SK-N-SH treated with all-trans-retinoic acid at 6 μM for 48 hours (cell line): ENCODE data around the gene NTN3.

ENCODE experiments used
- ATAC-seq: fragments of 200-7000 bp; cut with Tn5 transposase; 3 replicates; pipeline ENCODE4 v1.9.1; 2020; ENCODE audit warnings: mild to moderate bottlenecking, moderate library complexity
- ARNTL ChIP-seq: fragments of 450-650 bp; formaldehyde crosslinking; IDR thresholded peaks from 2 replicates; pipeline ENCODE4 v1.5.0; 2020; ENCODE audit warnings: low read depth, mild to moderate bottlenecking, moderate library complexity, borderline replicate concordance
- BACH2 ChIP-seq: fragments of 250-450 bp; sonication (Bioruptor Pico); IDR thresholded peaks from 2 replicates; pipeline ENCODE4 v1.9.0; 2021; ENCODE audit warnings: mild to moderate bottlenecking, borderline replicate concordance
- CSDC2 ChIP-seq: fragments of 250-450 bp; sonication (Bioruptor Pico); IDR thresholded peaks from 2 replicates; pipeline ENCODE4 v1.5.0; 2020; ENCODE audit warnings: mild to moderate bottlenecking, moderate library complexity
- ESRRG ChIP-seq: fragments of 250-450 bp; sonication (Bioruptor Pico); IDR thresholded peaks from 2 replicates; pipeline ENCODE4 v1.6.1; 2021; ENCODE audit warnings: mild to moderate bottlenecking
- GLIS3 ChIP-seq: fragments of 250-450 bp; sonication (Bioruptor Pico); IDR thresholded peaks from 2 replicates; pipeline ENCODE4 v1.5.0; 2020; ENCODE audit warnings: mild to moderate bottlenecking, moderate library complexity
- ISL1 ChIP-seq: fragments of 250-450 bp; sonication (Bioruptor Pico); IDR thresholded peaks from 2 replicates; pipeline ENCODE4 v2.1.2; 2022; ENCODE audit warnings: mild to moderate bottlenecking, moderate library complexity
- OSR1 ChIP-seq: fragments of 250-450 bp; sonication (Bioruptor Pico); IDR thresholded peaks from 2 replicates; pipeline ENCODE4 v1.8.0; 2022; ENCODE audit warnings: moderate library complexity, mild to moderate bottlenecking, inconsistent platforms
- PATZ1 ChIP-seq: fragments of 250-450 bp; sonication (Bioruptor Pico); IDR thresholded peaks from 2 replicates; pipeline ENCODE4 v1.8.0; 2020; ENCODE audit warnings: mild to moderate bottlenecking, moderate library complexity, borderline replicate concordance
- POU6F1 ChIP-seq: fragments of 250-450 bp; sonication (Bioruptor Pico); IDR thresholded peaks from 2 replicates; pipeline ENCODE4 v1.8.0; 2021; ENCODE audit warnings: low read depth, mild to moderate bottlenecking, moderate library complexity, borderline replicate concordance
- PPARA ChIP-seq: fragments of 250-450 bp; sonication (Bioruptor Pico); IDR thresholded peaks from 2 replicates; pipeline ENCODE4 v1.5.0; 2020; ENCODE audit warnings: mild to moderate bottlenecking, borderline replicate concordance
- RARB ChIP-seq: fragments of 250-450 bp; sonication (Bioruptor Pico); IDR thresholded peaks from 2 replicates; pipeline ENCODE4 v1.8.0; 2021; ENCODE audit warnings: mild to moderate bottlenecking, moderate library complexity
- TCF4 ChIP-seq: fragments of 250-450 bp; sonication (Bioruptor Pico); IDR thresholded peaks from 2 replicates; pipeline ENCODE4 v1.8.0; 2021; ENCODE audit warnings: mild to moderate bottlenecking, moderate library complexity, borderline replicate concordance
- TOX ChIP-seq: fragments of 250-450 bp; sonication (Bioruptor Pico); IDR thresholded peaks from 2 replicates; pipeline ENCODE4 v1.8.0; 2021; ENCODE audit warnings: mild to moderate bottlenecking, moderate library complexity, borderline replicate concordance
- TSHZ2 ChIP-seq: fragments of 250-450 bp; sonication (Bioruptor Pico); IDR thresholded peaks from 2 replicates; pipeline ENCODE4 v1.5.0; 2020; ENCODE audit warnings: mild to moderate bottlenecking, moderate library complexity
- ZC3H10 ChIP-seq: fragments of 250-450 bp; sonication (Bioruptor Pico); IDR thresholded peaks from 2 replicates; pipeline ENCODE4 v1.5.1; 2021; ENCODE audit warnings: mild to moderate bottlenecking, moderate library complexity
- ZFP3 ChIP-seq: fragments of 250-450 bp; sonication (Bioruptor Pico); IDR thresholded peaks from 2 replicates; pipeline ENCODE4 v1.5.0; 2020; ENCODE audit warnings: mild to moderate bottlenecking, moderate library complexity
- ZFP30 ChIP-seq: fragments of 450-650 bp; formaldehyde crosslinking; IDR thresholded peaks from 2 replicates; pipeline ENCODE4 v1.5.0; 2022; ENCODE audit warnings: mild to moderate bottlenecking, moderate library complexity
- ZNF565 ChIP-seq: fragments of 450-650 bp; formaldehyde crosslinking; conservative IDR thresholded peaks from 2 replicates; pipeline ENCODE4 v1.5.0; 2020; ENCODE audit warnings: low read depth, mild to moderate bottlenecking, moderate library complexity
- ZNF70 ChIP-seq: fragments of 450-650 bp; formaldehyde crosslinking; IDR thresholded peaks from 2 replicates; pipeline ENCODE4 v1.5.0; 2020; ENCODE audit warnings: mild to moderate bottlenecking, moderate library complexity
- TF ChIP-seq, protein P1 (sequence below): fragments of 250-450 bp; sonication (Bioruptor Pico); IDR thresholded peaks from 2 replicates; pipeline ENCODE4 v1.5.1; 2021; ENCODE audit warnings: mild to moderate bottlenecking, moderate library complexity

The NTN3 gene

GRCh38 chr16:2484898-2485508, 13.9 kb downstream of the NTN3 start (continued):
- TF ChIP-seq TSHZ2 (no peak), ZFP3 (no peak), CSDC2 (CRISPR knock-in tag) (no peak), ISL1 (CRISPR knock-in tag) (no peak), PATZ1 (no peak), PPARA (CRISPR knock-in tag) (no peak), ARNTL (no peak)

DNA sequence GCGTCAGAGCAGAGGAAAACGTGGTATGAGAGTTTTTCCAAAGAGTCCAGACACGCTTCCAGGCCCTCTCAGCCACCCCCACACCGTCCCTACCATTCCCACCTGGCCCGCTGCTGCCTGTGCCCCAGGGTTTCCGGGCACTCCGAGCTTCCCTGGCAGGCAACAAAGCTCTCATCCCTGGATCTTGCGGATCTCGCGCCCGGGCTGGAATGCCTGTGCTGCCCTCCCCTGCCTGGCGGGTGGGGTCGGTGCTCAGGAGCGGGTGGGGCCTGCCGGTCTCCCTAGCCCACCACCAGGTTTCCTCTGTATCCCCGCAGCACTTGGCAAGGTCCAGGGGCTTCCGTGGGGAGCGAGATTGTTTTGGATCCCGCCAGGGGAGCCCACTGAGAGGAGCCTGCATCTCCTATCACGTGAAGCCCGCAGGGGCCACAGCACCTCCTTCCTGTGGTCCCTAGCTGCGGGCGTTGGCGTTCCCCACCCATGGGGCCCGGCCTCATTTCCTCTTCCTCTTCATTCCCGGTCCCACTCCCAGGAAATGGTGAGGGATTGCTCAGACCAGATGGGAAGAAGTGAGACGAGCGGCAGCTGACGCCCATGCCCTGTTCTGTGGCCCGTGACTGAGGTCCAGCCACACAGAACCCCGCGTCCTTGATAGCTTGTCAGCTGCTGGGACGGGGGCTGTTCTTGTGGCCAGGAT, 14.9 kb downstream of the NTN3 start:
- TF ChIP-seq ISL1 (CRISPR knock-in tag): no peak
- no peak for TF ChIP-seq TCF4 (CRISPR knock-in tag)
- no peak for TF ChIP-seq ZFP3
- TF ChIP-seq GLIS3 (CRISPR knock-in tag): no peak
- TF ChIP-seq ZC3H10 (CRISPR knock-in tag): no peak
- no peak for TF ChIP-seq CSDC2 (CRISPR knock-in tag)
- TF ChIP-seq ZNF565 (CRISPR knock-in tag): no peak
- TF ChIP-seq POU6F1 (CRISPR knock-in tag): no peak
- no peak for TF ChIP-seq ZNF70 (CRISPR knock-in tag)
- no peak for TF ChIP-seq ZFP30 (CRISPR knock-in tag)
- no peak for TF ChIP-seq RARB (CRISPR knock-in tag)
- no peak for TF ChIP-seq PATZ1
- TF ChIP-seq ARNTL: no peak
- TF ChIP-seq ESRRG: no peak
- TF ChIP-seq BACH2: no peak
- no peak for TF ChIP-seq TOX

DNA sequence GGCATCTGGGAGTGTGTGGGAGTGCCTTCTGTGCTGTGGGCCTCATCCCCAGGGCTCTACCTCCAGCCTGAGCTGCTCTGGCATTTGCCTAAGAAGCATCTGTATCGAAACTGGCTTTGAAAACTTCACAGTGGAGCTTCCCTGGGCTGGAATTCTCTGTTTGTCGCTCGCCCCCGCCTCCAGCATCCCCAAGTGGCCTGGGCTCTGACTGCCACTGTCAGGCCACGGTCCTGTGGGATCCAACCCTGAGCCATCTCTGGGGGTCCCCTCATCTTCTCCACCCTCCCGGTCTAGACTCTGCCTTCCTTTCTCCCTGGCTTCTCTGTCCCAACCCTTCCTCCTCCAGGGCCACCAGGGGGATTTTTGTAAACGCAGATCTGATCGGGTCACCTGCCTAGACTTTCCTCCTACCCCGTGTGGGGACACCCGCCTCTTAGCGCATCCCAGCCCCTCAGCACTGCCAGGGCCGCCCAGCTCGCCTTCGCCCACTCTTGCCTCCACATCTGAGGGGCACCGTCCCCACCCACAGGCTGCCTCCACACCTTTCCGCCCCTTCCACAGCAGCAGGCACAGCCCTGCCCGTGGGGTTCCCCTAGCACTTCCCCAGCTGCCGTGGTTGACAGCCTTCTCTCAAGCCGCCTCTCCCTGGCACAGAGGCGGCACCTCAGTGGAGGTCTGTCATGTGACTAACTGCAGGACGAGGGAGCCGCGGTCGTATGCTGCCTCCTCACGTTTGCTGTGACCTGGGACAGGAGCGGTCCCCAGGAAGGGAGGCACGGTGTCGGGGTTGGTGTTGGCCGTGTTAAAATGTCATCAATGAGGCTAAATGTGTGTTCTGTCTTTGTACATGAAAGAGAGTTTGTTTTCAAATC, 15.8 kb downstream of the NTN3 start:
- no peak for ATAC-seq
- no peak for TF ChIP-seq GLIS3 (CRISPR knock-in tag)
- TF ChIP-seq, all 23 proteins: peak for 0

More for the DNA sequence above, 14.9 kb downstream of the NTN3 start:
- no peak for ATAC-seq

DNA sequence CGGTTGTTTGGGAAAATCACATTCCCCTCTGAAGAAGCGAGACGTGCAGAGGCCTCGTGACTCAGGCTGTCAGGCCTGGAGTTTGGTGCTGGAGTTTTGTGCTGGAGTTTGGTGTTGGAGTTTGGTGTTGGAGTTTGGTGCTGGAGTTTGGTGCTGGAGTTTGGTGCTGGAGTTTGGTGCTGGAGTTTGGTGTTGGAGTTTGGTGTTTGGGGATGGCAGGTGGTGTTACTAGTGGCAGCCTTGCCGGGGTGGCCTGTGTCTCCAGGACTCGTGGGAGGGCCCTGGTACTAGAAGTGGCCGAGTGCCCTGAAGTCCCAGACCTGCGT, 16.4 kb downstream of the NTN3 start:
- ATAC-seq: no peak
- TF ChIP-seq ARNTL (no peak), TOX (no peak), ESRRG (no peak), RARB (CRISPR knock-in tag) (no peak), PATZ1 (no peak), ISL1 (CRISPR knock-in tag) (no peak), ZNF70 (CRISPR knock-in tag) (no peak), OSR1 (CRISPR knock-in tag) (no peak), ZFP30 (CRISPR knock-in tag) (no peak), TCF4 (CRISPR knock-in tag) (no peak), POU6F1 (CRISPR knock-in tag) (no peak), ZNF565 (CRISPR knock-in tag) (no peak)
- TF ChIP-seq, protein P1, sequence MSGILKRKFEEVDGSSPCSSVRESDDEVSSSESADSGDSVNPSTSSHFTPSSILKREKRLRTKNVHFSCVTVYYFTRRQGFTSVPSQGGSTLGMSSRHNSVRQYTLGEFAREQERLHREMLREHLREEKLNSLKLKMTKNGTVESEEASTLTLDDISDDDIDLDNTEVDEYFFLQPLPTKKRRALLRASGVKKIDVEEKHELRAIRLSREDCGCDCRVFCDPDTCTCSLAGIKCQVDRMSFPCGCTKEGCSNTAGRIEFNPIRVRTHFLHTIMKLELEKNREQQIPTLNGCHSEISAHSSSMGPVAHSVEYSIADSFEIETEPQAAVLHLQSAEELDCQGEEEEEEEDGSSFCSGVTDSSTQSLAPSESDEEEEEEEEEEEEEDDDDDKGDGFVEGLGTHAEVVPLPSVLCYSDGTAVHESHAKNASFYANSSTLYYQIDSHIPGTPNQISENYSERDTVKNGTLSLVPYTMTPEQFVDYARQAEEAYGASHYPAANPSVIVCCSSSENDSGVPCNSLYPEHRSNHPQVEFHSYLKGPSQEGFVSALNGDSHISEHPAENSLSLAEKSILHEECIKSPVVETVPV (CRISPR knock-in tag): no peak
